Tibial nerve (tissue), 4 donors: ENCODE results near the gene PTPRO. TPM values are rescaled to one million over a fixed set of nuclear protein-coding genes. Genes with fewer than 3 reads are reported as not detected.

Experiments
- DNase-seq, 2 donors: peaks; one replicate each; pipeline ENCODE4 v3.0.0-alpha.2; 2019; ENCODE audit warnings: low spot score in 2 of 2
- H3K27ac ChIP-seq, 4 donors: fragments of 200-600 bp; sonication (generic) in 3 of 4; one replicate each; pipeline ENCODE4 v1.5.1; 2017 to 2019; ENCODE audit warnings: mild to moderate bottlenecking in 1 of 4
- H3K27me3 ChIP-seq, 2 donors: fragments of 200-600 bp; sonication (generic) in 1 of 2; one replicate each; pipeline versions ENCODE4 v1.5.1 to v1.6.0; 2017 to 2019
- H3K36me3 ChIP-seq, 3 donors: fragments of 200-600 bp; sonication (generic); one replicate each; pipeline ENCODE4 v1.5.1; 2018 to 2019
- H3K4me1 ChIP-seq, 4 donors: fragments of 200-600 bp; sonication (generic) in 3 of 4; one replicate each; pipeline ENCODE4 v1.5.1; 2017 to 2019
- H3K4me3 ChIP-seq, 4 donors: fragments of 200-600 bp; sonication (generic) in 3 of 4; one replicate each; pipeline ENCODE4 v1.5.1; 2017 to 2019; ENCODE audit warnings: mild to moderate bottlenecking in 1 of 4, moderate library complexity in 1 of 4
- H3K9me3 ChIP-seq, 4 donors: fragments of 200-600 bp; sonication (generic) in 3 of 4; one replicate each; pipeline ENCODE4 v1.5.1; 2017 to 2019
- CTCF ChIP-seq, 5 experiments: fragments of 200-600 bp in 3 of 5; fragments of 450-650 bp in 2 of 5; sonication (generic) in 3 of 5; IDR thresholded peaks; one replicate each; pipeline ENCODE4 v1.5.1; 2016 to 2019; ENCODE audit warnings: antibody characterized with exemption in 5 of 5, mild to moderate bottlenecking in 3 of 5, moderate library complexity in 2 of 5
- EP300 ChIP-seq, 2 donors: sonication (generic); formaldehyde crosslinking; IDR thresholded peaks; one replicate each; pipeline ENCODE4 v1.6.1; 2017; ENCODE audit warnings: antibody characterized with exemption in 2 of 2, mild to moderate bottlenecking in 1 of 2
- POLR2A ChIP-seq, 2 donors: fragments of 450-650 bp; IDR thresholded peaks; one replicate each; pipeline ENCODE4 v1.6.1; 2017; ENCODE audit warnings: antibody characterized with exemption in 2 of 2, mild to moderate bottlenecking in 2 of 2, moderate library complexity in 2 of 2
- WGBS, 2 donors: methylation state at CpG; one replicate each; pipeline ENCODE4 v1.1.5; 2018; 5-methylcytosine and 5-hydroxymethylcytosine counted together
- total RNA-seq, 4 donors: library from RNA; depleted of rRNA; stranded (reverse); fragments of >200 nt; gene quantifications; one replicate each; pipeline ENCODE4 v1.1.0, GENCODE V29; 2016

PTPRO gene
- total RNA-seq, 4 donors from 2014 or later, result 1.3 to 5.1 (median 2.0) TPM

- 74 to 77% methylated on average over 5 of the region's 5 CpGs for WGBS, 2 donors
- TF ChIP-seq EP300 (IDR thresholded peaks at IDR 0.05) (no peak), POLR2A (IDR thresholded peaks at IDR 0.05) (no peak), CTCF (IDR thresholded peaks at IDR 0.05) (no peak)
- H3K36me3 ChIP-seq, result no peaks in the 10 kb centered on the region
- DNase-seq, result no peak
- H3K27me3 ChIP-seq, result no peaks in the 10 kb centered on the region
- peak overlapping the region in 3 of 4 donors; percentile 52 to 68 (median 53) for H3K27ac ChIP-seq
- H3K4me3 ChIP-seq, result peak overlapping the region in 1 of 4 donors; percentile 18
- no peaks in the 10 kb centered on the region for H3K9me3 ChIP-seq
- H3K4me1 ChIP-seq, result no peaks in the 10 kb centered on the region
Observed at GRCh38 chr12:15547063-15547462, 224.8 kb downstream of the PTPRO start.

GRCh38 chr12:15547691-15548090 is 225.4 kb downstream of the PTPRO start:
- H3K27ac ChIP-seq, result peak overlapping the region in 3 of 4 donors; percentile 52 to 68 (median 53)
- H3K27me3 ChIP-seq, result no peaks in the 10 kb centered on the region
- TF ChIP-seq CTCF (IDR thresholded peaks at IDR 0.05), result no peak
- no peak for TF ChIP-seq POLR2A (IDR thresholded peaks at IDR 0.05)
- peak in 1 of 2 donors; percentile 35 for TF ChIP-seq EP300 (IDR thresholded peaks at IDR 0.05)
- no peaks in the 10 kb centered on the region for H3K9me3 ChIP-seq
- no peaks in the 10 kb centered on the region for H3K36me3 ChIP-seq
- peak overlapping the region in 1 of 4 donors; percentile 18 for H3K4me3 ChIP-seq
- H3K4me1 ChIP-seq, result no peaks in the 10 kb centered on the region
- no peak for DNase-seq
- 86% methylated on average over 1 of the region's 1 CpG for WGBS, 2 donors

DNA sequence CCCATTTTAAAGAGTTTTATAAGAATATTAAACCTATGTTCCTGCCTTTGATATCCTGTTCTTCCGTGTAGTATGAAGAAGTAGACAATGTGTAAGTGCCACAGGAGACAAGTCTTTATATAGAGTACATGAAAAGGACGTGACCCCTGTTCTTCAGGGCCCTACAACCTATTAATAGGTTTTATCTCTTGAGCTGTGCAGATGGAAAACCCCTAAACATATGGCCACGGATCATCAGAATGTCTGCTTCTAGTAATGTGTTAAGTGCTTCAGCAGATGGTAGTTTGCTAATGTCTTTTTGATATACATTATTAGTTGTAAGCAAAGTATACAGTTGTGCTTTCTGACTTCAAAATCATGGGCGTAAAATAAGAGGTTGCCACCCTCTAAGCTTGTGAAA is 228.5 kb downstream of the PTPRO start:
- TF ChIP-seq CTCF (IDR thresholded peaks at IDR 0.05), result no peak
- TF ChIP-seq EP300 (IDR thresholded peaks at IDR 0.05), result no peak
- TF ChIP-seq POLR2A (IDR thresholded peaks at IDR 0.05), result no peak
- DNase-seq, result no peak
- no peaks in the 10 kb centered on the region for H3K27me3 ChIP-seq
- H3K9me3 ChIP-seq, result no peaks in the 10 kb centered on the region
- H3K27ac ChIP-seq, result no peak overlapping the region
- H3K4me3 ChIP-seq, result no peak overlapping the region
- H3K4me1 ChIP-seq, result no peaks in the 10 kb centered on the region
- 77% methylated on average over 4 of the region's 4 CpGs for WGBS, 2 donors
- H3K36me3 ChIP-seq, result no peaks in the 10 kb centered on the region

- Histone ChIP-seq H3K9me3 (no peaks in the 10 kb centered on the region), H3K4me3 (no peak overlapping the region), H3K27me3 (no peaks in the 10 kb centered on the region), H3K27ac (no peak overlapping the region), H3K4me1 (peaks cover 0 to 4% (median 0%) of the 10 kb centered on the region in 4 donors), H3K36me3 (no peaks in the 10 kb centered on the region)
- TF ChIP-seq CTCF (IDR thresholded peaks at IDR 0.05) (no peak), EP300 (IDR thresholded peaks at IDR 0.05) (no peak), POLR2A (IDR thresholded peaks at IDR 0.05) (no peak)
- 97 to 98% methylated on average over 2 of the region's 2 CpGs for WGBS, 2 donors
- no peak for DNase-seq
Observed at GRCh38 chr12:15555446-15555845, 233.1 kb downstream of the PTPRO start.

DNA sequence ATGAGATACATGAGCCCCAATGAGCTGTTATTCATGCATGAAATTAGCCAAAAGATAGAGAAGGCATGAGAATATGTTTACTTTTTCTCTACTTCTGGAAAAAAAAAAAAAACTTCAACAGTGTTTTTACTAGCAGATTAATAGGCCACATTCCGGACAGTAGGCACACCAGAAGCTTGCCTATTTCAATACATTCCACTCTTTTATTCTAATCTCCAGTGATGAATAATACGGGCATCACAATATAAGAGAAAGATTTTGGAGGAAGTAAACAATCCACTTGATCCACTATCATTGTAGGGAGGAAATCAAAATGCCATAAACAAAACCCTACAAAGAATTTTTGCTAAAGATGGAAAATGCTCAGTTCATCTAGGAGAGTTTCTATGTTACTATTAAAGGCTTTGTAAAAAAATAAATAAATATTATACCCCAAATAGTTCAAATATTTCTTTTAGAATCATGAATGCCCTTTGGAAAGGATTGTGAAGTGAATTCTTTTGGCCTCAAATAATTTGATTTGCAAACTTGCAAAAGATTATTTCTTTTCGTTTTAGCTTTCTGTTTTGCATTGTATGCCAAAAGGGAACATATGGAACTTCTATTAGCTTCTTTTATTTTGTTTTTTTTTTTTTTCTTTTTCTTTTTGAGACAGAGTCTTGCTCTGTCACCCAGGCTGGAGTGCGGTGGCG is 234.2 kb downstream of the PTPRO start:
- no peaks in the 10 kb centered on the region for H3K36me3 ChIP-seq
- H3K9me3 ChIP-seq, result no peaks in the 10 kb centered on the region
- peaks cover 0 to 4% (median 0%) of the 10 kb centered on the region in 4 donors for H3K4me1 ChIP-seq
- no peak for TF ChIP-seq EP300 (IDR thresholded peaks at IDR 0.05)
- no peak for TF ChIP-seq POLR2A (IDR thresholded peaks at IDR 0.05)
- TF ChIP-seq CTCF (IDR thresholded peaks at IDR 0.05), result no peak
- DNase-seq, result no peak
- H3K27ac ChIP-seq, result no peak overlapping the region
- WGBS, 2 donors, result 41 to 50% methylated on average over 5 of the region's 5 CpGs
- no peaks in the 10 kb centered on the region for H3K27me3 ChIP-seq
- H3K4me3 ChIP-seq, result no peak overlapping the region
